Measurements from ENCODE around the gene SRC. TPM values are rescaled to one million over a fixed set of nuclear protein-coding genes. Genes with fewer than 3 reads are reported as not detected.
A peak's percentile ranks its signal among the peaks of the same experiment; 100 is the strongest.
"Not testable (repeated sequence)": the region's sequence is repeated elsewhere in the genome, so short reads cannot be mapped to it uniquely, and the experiment has no call there.

Gene SRC
- total RNA-seq, 2 donors from 2014 or later: 6.9 to 14.3 TPM

DNA sequence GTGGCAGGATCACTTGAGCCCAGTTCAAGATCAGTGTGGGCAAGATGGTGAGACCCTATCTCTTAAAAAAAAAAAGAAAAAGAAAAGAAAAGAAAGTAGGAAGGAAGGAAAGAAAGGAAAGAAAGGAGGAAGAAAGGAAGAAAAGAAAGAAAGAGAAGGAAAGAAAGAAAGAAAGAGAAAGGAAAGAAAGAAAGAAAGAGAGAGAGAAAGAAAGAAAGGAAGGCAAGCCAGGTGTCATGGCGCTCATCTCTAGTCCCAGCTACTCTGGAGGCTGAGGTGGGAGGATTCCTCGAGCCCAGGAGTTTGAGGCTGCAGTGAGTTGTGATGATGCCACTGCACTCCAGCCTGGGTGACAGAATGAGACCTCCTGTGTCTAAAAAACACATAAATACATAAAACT, 11.5 kb upstream of the SRC start:
- TF ChIP-seq, protein P1, sequence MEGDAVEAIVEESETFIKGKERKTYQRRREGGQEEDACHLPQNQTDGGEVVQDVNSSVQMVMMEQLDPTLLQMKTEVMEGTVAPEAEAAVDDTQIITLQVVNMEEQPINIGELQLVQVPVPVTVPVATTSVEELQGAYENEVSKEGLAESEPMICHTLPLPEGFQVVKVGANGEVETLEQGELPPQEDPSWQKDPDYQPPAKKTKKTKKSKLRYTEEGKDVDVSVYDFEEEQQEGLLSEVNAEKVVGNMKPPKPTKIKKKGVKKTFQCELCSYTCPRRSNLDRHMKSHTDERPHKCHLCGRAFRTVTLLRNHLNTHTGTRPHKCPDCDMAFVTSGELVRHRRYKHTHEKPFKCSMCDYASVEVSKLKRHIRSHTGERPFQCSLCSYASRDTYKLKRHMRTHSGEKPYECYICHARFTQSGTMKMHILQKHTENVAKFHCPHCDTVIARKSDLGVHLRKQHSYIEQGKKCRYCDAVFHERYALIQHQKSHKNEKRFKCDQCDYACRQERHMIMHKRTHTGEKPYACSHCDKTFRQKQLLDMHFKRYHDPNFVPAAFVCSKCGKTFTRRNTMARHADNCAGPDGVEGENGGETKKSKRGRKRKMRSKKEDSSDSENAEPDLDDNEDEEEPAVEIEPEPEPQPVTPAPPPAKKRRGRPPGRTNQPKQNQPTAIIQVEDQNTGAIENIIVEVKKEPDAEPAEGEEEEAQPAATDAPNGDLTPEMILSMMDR (IDR thresholded peaks at IDR 0.05): no peak
- Histone ChIP-seq H3K36me3 (no peaks in the 10 kb centered on the region), H3K27ac (no peak overlapping the region), H3K4me1 (peaks cover 0 to 28% of the 10 kb centered on the region in 2 donors), H3K27me3 (no peaks in the 10 kb centered on the region), H3K4me3 (no peak overlapping the region), H3K9me3 (no peaks in the 10 kb centered on the region)
- no peak for DNase-seq (ENCODE audit: low spot score)

DNA sequence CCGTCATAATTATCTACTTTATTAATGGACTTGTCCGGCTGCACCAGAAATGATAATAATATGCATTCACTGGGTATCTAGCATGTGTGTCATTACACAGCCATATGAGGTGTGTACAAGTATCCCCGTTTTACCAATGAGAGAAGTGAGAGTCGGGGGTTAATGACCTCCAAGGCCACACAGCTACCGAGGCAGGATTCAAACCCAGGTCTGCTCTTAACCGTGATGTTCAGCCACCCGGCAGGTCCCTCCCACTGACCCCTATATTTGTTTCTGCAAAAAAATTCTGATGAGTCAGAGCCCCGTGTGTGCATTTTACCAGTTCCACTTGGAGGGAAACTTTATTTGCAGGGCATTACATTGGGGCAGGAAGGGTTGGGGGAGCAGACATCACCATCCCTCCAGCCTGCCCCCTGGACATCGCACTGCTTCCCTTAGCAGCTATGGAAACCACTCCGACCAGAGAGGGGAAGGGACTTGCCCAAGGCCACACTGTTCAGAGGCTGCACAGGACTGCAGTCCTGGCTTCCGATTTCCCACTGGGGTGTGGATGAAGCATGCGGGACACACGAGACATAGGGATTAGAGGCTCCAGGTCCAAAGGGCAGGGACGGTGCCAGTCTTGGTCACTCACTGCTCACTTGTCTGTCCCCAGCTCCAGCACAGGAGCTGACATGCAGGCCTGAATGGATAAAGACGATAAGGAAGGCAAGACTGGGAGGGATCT, 10.1 kb upstream of the SRC start:
- Histone ChIP-seq H3K36me3 (no peaks in the 10 kb centered on the region), H3K27me3 (no peaks in the 10 kb centered on the region), H3K4me3 (no peak overlapping the region), H3K4me1 (peaks cover 0 to 28% of the 10 kb centered on the region in 2 donors), H3K27ac (peak overlapping the region in 1 of 2 donors; percentile 31), H3K9me3 (no peaks in the 10 kb centered on the region)
- DNase-seq (ENCODE audit: low spot score): no peak
- TF ChIP-seq, protein P1 (IDR thresholded peaks at IDR 0.05): no peak

- Histone ChIP-seq H3K4me1 (peaks cover 0 to 27% of the 10 kb centered on the region in 2 donors), H3K27ac (peak overlapping the region in 1 of 2 donors; percentile 31), H3K4me3 (peak overlapping the region in 1 of 2 donors; percentile 29), H3K36me3 (no peaks in the 10 kb centered on the region), H3K9me3 (no peaks in the 10 kb centered on the region), H3K27me3 (no peaks in the 10 kb centered on the region)
- TF ChIP-seq, protein P1 (IDR thresholded peaks at IDR 0.05): no peak
- DNase-seq (ENCODE audit: low spot score): no peak
These were observed 9.4 kb upstream of the SRC start for GRCh38 chr20:37336369-37337207.

- Histone ChIP-seq H3K4me1 (peaks cover 0 to 19% of the 10 kb centered on the region in 2 donors), H3K27me3 (no peaks in the 10 kb centered on the region), H3K27ac (peak overlapping the region in 1 of 2 donors; percentile 31), H3K9me3 (no peaks in the 10 kb centered on the region), H3K4me3 (peak overlapping the region in 1 of 2 donors; percentile 29), H3K36me3 (no peaks in the 10 kb centered on the region)
- TF ChIP-seq, protein P1 (IDR thresholded peaks at IDR 0.05): no peak
- DNase-seq (ENCODE audit: low spot score): no peak
These were observed 8.5 kb upstream of the SRC start for GRCh38 chr20:37337208-37337991.

DNA sequence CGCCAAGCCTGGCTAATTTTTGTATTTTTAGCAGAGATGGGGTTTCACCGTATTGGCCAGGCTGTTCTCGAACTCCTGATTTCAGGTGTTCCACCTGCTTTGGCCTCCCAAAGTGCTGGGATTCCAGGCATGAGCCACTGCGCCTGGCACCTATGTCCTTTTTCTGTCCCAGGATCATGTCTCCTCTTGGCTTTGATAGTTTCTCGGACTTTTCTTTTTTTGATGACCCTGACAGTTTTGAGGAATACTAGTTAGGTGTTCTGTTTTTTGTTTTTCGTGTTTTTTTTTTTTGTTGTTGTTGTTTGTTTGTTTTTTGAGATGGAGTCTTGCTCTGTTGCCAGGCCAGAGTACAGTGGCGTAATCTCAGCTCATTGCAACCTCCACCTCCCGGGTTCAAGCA, 7.6 kb upstream of the SRC start:
- not testable (repeated sequence) for H3K4me3 ChIP-seq; H3K27me3 ChIP-seq; H3K27ac ChIP-seq; H3K9me3 ChIP-seq; DNase-seq (ENCODE audit: low spot score); H3K36me3 ChIP-seq
- H3K4me1 ChIP-seq: peaks cover 0 to 17% of the 10 kb centered on the region in 2 donors

Measured in right atrium auricular region (tissue), 2 donors.